ENCODE measurements around the gene DENND2A. TPM values are rescaled to one million over a fixed set of nuclear protein-coding genes. Genes with fewer than 3 reads are reported as not detected.

The DENND2A gene
- total RNA-seq, 1 experiment from 2014 or later, result 7.3 TPM

DNA sequence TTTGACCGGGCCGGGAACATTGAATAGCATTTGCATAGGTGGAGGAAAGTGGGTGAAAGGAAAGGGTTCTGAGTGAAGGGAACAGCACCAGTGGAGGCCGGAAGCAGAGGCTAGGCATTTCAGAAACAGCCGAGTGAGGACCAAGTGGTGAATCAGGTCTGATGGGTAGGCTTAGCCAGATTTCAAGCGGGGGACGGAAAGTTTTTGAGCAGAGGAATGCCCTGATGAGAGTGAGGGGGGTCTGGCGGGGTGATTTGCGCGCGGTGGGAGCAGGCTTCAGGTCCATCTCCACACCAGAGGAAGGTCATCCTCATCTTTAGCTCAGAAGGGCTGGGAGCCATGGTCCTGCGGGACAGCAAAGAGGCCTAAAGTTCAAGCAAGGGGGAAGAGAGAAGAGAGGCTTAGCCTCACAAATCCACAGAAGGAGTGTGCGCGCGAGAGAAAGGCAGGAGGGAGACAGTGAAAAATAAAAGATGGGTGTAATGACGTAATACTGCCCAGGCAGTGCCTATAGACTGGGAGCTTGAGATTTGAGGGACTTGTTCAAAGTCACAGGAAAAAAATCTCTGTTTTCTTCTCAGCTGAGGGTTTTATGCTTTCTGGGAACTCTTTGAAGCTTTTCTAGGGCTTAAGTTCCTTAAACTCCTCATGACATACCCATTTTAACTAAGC lies 1.0 kb upstream of the DENND2A start:
- no peak overlapping the region for H3K27ac ChIP-seq (ENCODE audit: insufficient read length, low read depth, low read length)
- peak overlapping the region; percentile 55 to 75 for H3K4me3 Mint-ChIP-seq

More for the DNA sequence above, 1.0 kb upstream of the DENND2A start:
- Histone ChIP-seq H3K23ac (ENCODE audit: insufficient read length, low read depth, low read length) (no peak overlapping the region), H4K5ac (ENCODE audit: insufficient read length, low read depth, low read length) (no peak overlapping the region), H3K27me3 (ENCODE audit: insufficient read depth, low read length) (no peaks in the 10 kb centered on the region), H4K8ac (replicated peaks; ENCODE audit: insufficient read length, low read depth, low read length) (no peak overlapping the region), H3T11ph (ENCODE audit: low read length) (no peak overlapping the region), H4K20me1 (ENCODE audit: control insufficient read depth, insufficient read depth, insufficient read length) (no peaks in the 10 kb centered on the region), H2AFZ (ENCODE audit: low read length) (no peak overlapping the region), H3K4me2 (ENCODE audit: insufficient read depth, insufficient read length, low read length) (peak overlapping the region; percentile 57), H2BK20ac (ENCODE audit: low read depth, low read length, poor library complexity, severe bottlenecking) (no peak overlapping the region), H2BK5ac (ENCODE audit: insufficient read length, low read length) (no peak overlapping the region), H3K23me2 (ENCODE audit: insufficient read length, low read depth, low read length, poor library complexity, severe bottlenecking) (peaks cover 15% of the 10 kb centered on the region), H3K79me1 (ENCODE audit: insufficient read depth, low read depth, low read length, poor library complexity, severe bottlenecking) (no peaks in the 10 kb centered on the region), H4K91ac (ENCODE audit: insufficient read length, low read depth, low read length) (no peak overlapping the region), H3K9ac (ENCODE audit: extremely low read depth, insufficient read length, low read length) (no peak overlapping the region), H3K56ac (ENCODE audit: insufficient read length, low read depth, low read length) (no peak overlapping the region), H2BK12ac (ENCODE audit: insufficient read length, low read depth, low read length) (no peak overlapping the region), H2BK120ac (ENCODE audit: low read depth, low read length, poor library complexity, severe bottlenecking) (no peak overlapping the region), H3K4ac (ENCODE audit: low read depth, low read length) (no peak overlapping the region), H3K9me3 (ENCODE audit: control insufficient read depth, low read depth, low read length) (no peaks in the 10 kb centered on the region), H3K18ac (ENCODE audit: insufficient read length, low read depth, low read length) (no peak overlapping the region), H3K79me2 (ENCODE audit: insufficient read depth, low read length) (no peaks in the 10 kb centered on the region), H3K4me1 (ENCODE audit: insufficient read depth, low read length) (peaks cover 8% of the 10 kb centered on the region; the same call in 1 of the 2 replicates), H3K14ac (ENCODE audit: insufficient read depth, low read length) (no peak overlapping the region), H2BK15ac (ENCODE audit: low read depth, low read length) (no peak overlapping the region), H2AK5ac (ENCODE audit: insufficient read length, low read length) (no peak overlapping the region)
- peak; percentile 45 for DNase-seq
- Mint-ChIP-seq H3K36me3 (ENCODE audit: insufficient read depth in 1 of 3, low read depth in 3 of 3) (no peaks in the 10 kb centered on the region), H3K9me3 (no peaks in the 10 kb centered on the region), H3K27ac (peak overlapping the region in 1 of 3 experiments; percentile 3; a peak in 1 of 7 replicates), H3K4me1 (peaks cover 35 to 41% of the 10 kb centered on the region in 2 experiments), H3K27me3 (ENCODE audit: low read depth) (peaks cover 38% of the 10 kb centered on the region)
- TF ChIP-seq, protein P1, sequence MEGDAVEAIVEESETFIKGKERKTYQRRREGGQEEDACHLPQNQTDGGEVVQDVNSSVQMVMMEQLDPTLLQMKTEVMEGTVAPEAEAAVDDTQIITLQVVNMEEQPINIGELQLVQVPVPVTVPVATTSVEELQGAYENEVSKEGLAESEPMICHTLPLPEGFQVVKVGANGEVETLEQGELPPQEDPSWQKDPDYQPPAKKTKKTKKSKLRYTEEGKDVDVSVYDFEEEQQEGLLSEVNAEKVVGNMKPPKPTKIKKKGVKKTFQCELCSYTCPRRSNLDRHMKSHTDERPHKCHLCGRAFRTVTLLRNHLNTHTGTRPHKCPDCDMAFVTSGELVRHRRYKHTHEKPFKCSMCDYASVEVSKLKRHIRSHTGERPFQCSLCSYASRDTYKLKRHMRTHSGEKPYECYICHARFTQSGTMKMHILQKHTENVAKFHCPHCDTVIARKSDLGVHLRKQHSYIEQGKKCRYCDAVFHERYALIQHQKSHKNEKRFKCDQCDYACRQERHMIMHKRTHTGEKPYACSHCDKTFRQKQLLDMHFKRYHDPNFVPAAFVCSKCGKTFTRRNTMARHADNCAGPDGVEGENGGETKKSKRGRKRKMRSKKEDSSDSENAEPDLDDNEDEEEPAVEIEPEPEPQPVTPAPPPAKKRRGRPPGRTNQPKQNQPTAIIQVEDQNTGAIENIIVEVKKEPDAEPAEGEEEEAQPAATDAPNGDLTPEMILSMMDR (conservative IDR thresholded peaks at IDR 0.05), result no peak
- WGBS (ENCODE audit: extremely low coverage, insufficient read length, low lambda C conversion rate), result no CpG with 5 or more reads among the region's 15 CpGs
